Hepatocyte (in vitro differentiated cells): ENCODE data around the gene FRAS1. TPM values are rescaled to one million over a fixed set of nuclear protein-coding genes. Genes with fewer than 3 reads are reported as not detected.

Source experiments
- DNase-seq: peaks from one replicate; pipeline ENCODE4 v3.0.0-alpha.2; 2016; ENCODE audit warnings: low spot score
- H2AFZ ChIP-seq: fragments of 200-600 bp; sonication (generic); 2 replicates; pipeline ENCODE4 v1.6.0; 2016; ENCODE audit warnings: antibody characterized with exemption, mild to moderate bottlenecking
- H3K27ac ChIP-seq: fragments of 200-600 bp; sonication (generic); 2 replicates; pipeline ENCODE4 v1.5.1; 2016; ENCODE audit warnings: mild to moderate bottlenecking
- H3K27me3 ChIP-seq: fragments of 200-600 bp; sonication (generic); 2 replicates; pipeline ENCODE4 v1.6.1; 2016
- H3K36me3 ChIP-seq: fragments of 200-600 bp; sonication (generic); replicated peaks from 2 replicates; pipeline ENCODE4 v1.5.1; 2016; ENCODE audit warnings: low read depth; ENCODE audit not compliant: insufficient read depth
- H3K4me1 ChIP-seq: fragments of 200-600 bp; sonication (generic); 2 replicates; pipeline ENCODE4 v1.5.1; 2016; ENCODE audit warnings: mild to moderate bottlenecking, moderate library complexity; ENCODE audit not compliant: insufficient read depth
- H3K4me2 ChIP-seq: fragments of 200-600 bp; sonication (generic); 2 replicates; pipeline ENCODE4 v1.6.0; 2016
- H3K4me3 ChIP-seq: fragments of 200-600 bp; sonication (generic); 2 replicates; pipeline ENCODE4 v1.5.1; 2016; ENCODE audit warnings: mild to moderate bottlenecking
- H3K79me2 ChIP-seq: fragments of 200-600 bp; sonication (generic); 2 replicates; pipeline ENCODE4 v1.6.0; 2017; ENCODE audit warnings: mild to moderate bottlenecking
- H3K9me2 ChIP-seq: fragments of 200-600 bp; sonication (generic); replicated peaks from 2 replicates; pipeline ENCODE4 v1.6.0; 2017; ENCODE audit warnings: mild to moderate bottlenecking; ENCODE audit not compliant: insufficient read depth
- H3K9me3 ChIP-seq: fragments of 200-600 bp; sonication (generic); 2 replicates; pipeline ENCODE4 v1.5.1; 2016; ENCODE audit warnings: low read depth, mild to moderate bottlenecking
- H4K20me1 ChIP-seq: fragments of 200-600 bp; sonication (generic); 2 replicates; pipeline ENCODE4 v1.6.0; 2016; ENCODE audit warnings: mild to moderate bottlenecking; ENCODE audit not compliant: insufficient read depth, poor library complexity, severe bottlenecking
- EZH2 ChIP-seq: fragments of 200-600 bp; sonication (generic); IDR thresholded peaks from 2 replicates; pipeline ENCODE4 v1.6.1; 2016; ENCODE audit warnings: antibody characterized with exemption, mild to moderate bottlenecking, borderline replicate concordance
- EZH2phosphoT487 ChIP-seq: fragments of 200-600 bp; sonication (generic); IDR thresholded peaks from one replicate; pipeline ENCODE4 v1.6.1; 2018; ENCODE audit warnings: antibody characterized with exemption, mild to moderate bottlenecking, low read depth, moderate library complexity; ENCODE audit not compliant: unreplicated experiment, severe bottlenecking
- WGBS: methylation state at CpG from one replicate; pipeline ENCODE4 v1.1.6; 2016; ENCODE audit warnings: low lambda C conversion rate; ENCODE audit errors: missing lambda C conversion rate; 5-methylcytosine and 5-hydroxymethylcytosine counted together
- polyA plus RNA-seq: library from polyadenylated mRNA; unstranded; fragments of >200 nt; fragmentation: Nextera tagmentation; extraction: Ambion mirVana; gene quantifications from 2 replicates; pipeline ENCODE4 v1.2.1, GENCODE V29; 2016
- total RNA-seq: library from RNA; depleted of rRNA; stranded (reverse); fragments of >200 nt; gene quantifications from 2 replicates; pipeline ENCODE4 v1.2.3, GENCODE V29; 2014
- TF ChIP-seq, protein P1 (sequence below): fragments of 200-600 bp; sonication (generic); IDR thresholded peaks from 2 replicates; pipeline ENCODE4 v1.5.1; 2016; ENCODE audit warnings: antibody characterized with exemption, mild to moderate bottlenecking; ENCODE audit not compliant: poor library complexity

Gene FRAS1
- total and polyA plus RNA-seq, 2 experiments from 2014 or later: 9.3 to 38.5 TPM

DNA sequence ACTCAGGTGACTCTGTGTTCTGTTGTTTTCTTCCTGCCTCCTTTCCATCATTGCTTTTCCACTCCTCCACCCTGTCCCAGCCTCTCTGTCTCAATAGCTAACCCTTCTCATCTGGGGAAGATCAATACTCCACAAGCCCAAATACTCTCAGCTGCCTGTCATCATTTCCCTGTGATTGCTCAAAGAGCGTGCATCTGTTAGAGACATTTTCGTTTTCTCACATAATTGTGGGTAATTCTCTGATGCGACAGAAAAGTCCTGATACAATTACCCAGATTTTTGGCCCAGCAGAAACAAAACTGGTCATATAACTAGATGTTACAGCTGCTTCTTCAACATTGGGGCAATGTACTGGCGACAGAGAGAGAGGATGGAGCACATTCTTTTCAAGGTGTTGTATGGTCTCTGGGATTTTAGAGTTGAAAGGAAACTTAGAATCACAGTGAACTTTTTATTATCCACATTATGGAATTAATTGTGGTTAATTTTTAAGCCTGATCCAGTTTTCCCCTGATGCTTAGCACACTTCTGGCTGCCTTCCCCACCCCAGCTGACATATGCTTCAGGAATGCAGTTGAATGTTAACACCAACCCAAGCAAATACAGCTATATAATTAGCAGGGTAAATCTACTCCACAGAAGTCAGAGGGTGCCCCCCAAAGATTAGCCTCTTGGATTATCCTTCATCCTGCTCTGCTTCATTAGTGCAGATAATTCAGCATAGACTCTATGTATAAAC is 323.0 kb downstream of the FRAS1 start:
- no peaks in the 10 kb centered on the region for H3K36me3 ChIP-seq
- no peaks in the 10 kb centered on the region for H3K79me2 ChIP-seq
- no peaks in the 10 kb centered on the region for H3K9me2 ChIP-seq
- H3K4me2 ChIP-seq: no peak overlapping the region
- peaks cover 5% of the 10 kb centered on the region for H3K4me1 ChIP-seq
- peak; percentile 35 for DNase-seq
- TF ChIP-seq, protein P1, sequence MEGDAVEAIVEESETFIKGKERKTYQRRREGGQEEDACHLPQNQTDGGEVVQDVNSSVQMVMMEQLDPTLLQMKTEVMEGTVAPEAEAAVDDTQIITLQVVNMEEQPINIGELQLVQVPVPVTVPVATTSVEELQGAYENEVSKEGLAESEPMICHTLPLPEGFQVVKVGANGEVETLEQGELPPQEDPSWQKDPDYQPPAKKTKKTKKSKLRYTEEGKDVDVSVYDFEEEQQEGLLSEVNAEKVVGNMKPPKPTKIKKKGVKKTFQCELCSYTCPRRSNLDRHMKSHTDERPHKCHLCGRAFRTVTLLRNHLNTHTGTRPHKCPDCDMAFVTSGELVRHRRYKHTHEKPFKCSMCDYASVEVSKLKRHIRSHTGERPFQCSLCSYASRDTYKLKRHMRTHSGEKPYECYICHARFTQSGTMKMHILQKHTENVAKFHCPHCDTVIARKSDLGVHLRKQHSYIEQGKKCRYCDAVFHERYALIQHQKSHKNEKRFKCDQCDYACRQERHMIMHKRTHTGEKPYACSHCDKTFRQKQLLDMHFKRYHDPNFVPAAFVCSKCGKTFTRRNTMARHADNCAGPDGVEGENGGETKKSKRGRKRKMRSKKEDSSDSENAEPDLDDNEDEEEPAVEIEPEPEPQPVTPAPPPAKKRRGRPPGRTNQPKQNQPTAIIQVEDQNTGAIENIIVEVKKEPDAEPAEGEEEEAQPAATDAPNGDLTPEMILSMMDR: no peak
- TF ChIP-seq EZH2phosphoT487 (no peak), EZH2 (no peak)
- H2AFZ ChIP-seq: no peak overlapping the region
- no peaks in the 10 kb centered on the region for H4K20me1 ChIP-seq
- H3K27me3 ChIP-seq: no peaks in the 10 kb centered on the region
- H3K27ac ChIP-seq: peak overlapping the region; percentile 76
- H3K9me3 ChIP-seq: no peaks in the 10 kb centered on the region
- H3K4me3 ChIP-seq: no peak overlapping the region
- WGBS: 87% methylated on average over 4 of the region's 4 CpGs

DNA sequence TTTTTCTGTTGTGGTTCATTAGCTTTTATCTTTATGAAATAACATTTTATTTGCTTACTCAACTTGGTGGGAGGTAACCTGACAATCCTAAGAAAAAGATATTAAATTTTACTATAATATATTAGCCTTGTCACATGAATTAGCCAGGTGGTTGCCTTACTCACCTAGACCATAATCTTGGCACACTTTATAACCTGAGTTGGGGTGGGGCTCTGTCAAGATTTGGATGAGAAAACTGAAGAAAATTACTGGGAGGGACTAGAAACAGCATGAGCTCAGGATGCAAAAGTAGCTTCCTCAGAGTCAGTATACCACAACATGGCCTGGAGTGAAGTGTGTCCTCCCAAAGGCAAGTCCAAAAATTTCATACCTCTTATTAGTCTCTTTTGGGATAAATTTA is 329.6 kb downstream of the FRAS1 start:
- H3K9me3 ChIP-seq: no peaks in the 10 kb centered on the region
- no peaks in the 10 kb centered on the region for H3K4me1 ChIP-seq
- DNase-seq: no peak
- no peaks in the 10 kb centered on the region for H3K36me3 ChIP-seq
- no peak overlapping the region for H3K4me3 ChIP-seq
- H2AFZ ChIP-seq: no peak overlapping the region
- H3K27ac ChIP-seq: no peak overlapping the region
- no peak overlapping the region for H3K4me2 ChIP-seq
- H3K9me2 ChIP-seq: no peaks in the 10 kb centered on the region
- H3K79me2 ChIP-seq: no peaks in the 10 kb centered on the region
- H3K27me3 ChIP-seq: no peaks in the 10 kb centered on the region
- no peaks in the 10 kb centered on the region for H4K20me1 ChIP-seq
- TF ChIP-seq, protein P1: no peak
- TF ChIP-seq EZH2phosphoT487 (no peak), EZH2 (no peak)

DNA sequence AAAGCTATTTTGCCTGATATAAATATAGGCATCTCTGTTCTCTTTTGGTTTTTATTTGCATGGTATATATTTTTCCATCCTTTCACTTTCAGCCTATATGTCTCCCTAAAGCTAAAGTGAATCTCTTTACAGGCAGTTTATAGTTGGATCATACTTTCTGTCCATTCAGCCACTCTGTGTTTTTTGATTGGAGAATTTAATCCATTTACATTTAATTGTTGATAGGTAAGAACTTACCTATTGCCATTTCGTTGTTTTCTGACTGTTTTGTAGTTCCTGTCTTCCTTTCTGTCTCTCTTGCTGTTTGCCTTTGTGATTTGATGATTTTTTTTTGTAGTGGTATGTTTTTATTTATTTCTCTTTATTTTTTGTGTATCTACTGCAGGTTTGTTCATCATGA is 338.5 kb downstream of the FRAS1 start:
- Histone ChIP-seq H3K9me3 (peaks cover 13% of the 10 kb centered on the region), H3K36me3 (no peaks in the 10 kb centered on the region), H3K4me1 (no peaks in the 10 kb centered on the region), H3K4me2 (no peak overlapping the region), H3K27me3 (no peaks in the 10 kb centered on the region), H4K20me1 (no peaks in the 10 kb centered on the region), H2AFZ (no peak overlapping the region), H3K27ac (no peak overlapping the region), H3K79me2 (no peaks in the 10 kb centered on the region), H3K9me2 (no peaks in the 10 kb centered on the region), H3K4me3 (no peak overlapping the region)
- no peak for DNase-seq
- WGBS: 97% methylated on average over 1 of the region's 1 CpG
- no peak for TF ChIP-seq EZH2phosphoT487
- TF ChIP-seq, protein P1: no peak
- no peak for TF ChIP-seq EZH2
